Upper lobe of right lung (tissue), 1 donor: ENCODE data around the gene CH25H. TPM values are rescaled to one million over a fixed set of nuclear protein-coding genes. Genes with fewer than 3 reads are reported as not detected.

Experiments
- ATAC-seq: fragments of 200-7000 bp; cut with Tn5 transposase; one replicate; pipeline ENCODE4 v1.9.1; 2020; ENCODE audit warnings: mild to moderate bottlenecking, moderate library complexity
- DNase-seq: peaks from one replicate; pipeline ENCODE4 v3.0.0-alpha.2; 2020
- H3K27ac ChIP-seq: fragments of 200-600 bp; one replicate; pipeline ENCODE4 v1.8.0; 2022
- H3K27me3 ChIP-seq: fragments of 200-600 bp; one replicate; pipeline ENCODE4 v1.8.0; 2022; ENCODE audit warnings: mild to moderate bottlenecking
- H3K36me3 ChIP-seq: fragments of 200-600 bp; one replicate; pipeline ENCODE4 v1.8.0; 2022
- H3K4me1 ChIP-seq: fragments of 200-600 bp; one replicate; pipeline ENCODE4 v1.8.0; 2022
- H3K4me3 ChIP-seq: fragments of 200-600 bp; one replicate; pipeline ENCODE4 v1.8.0; 2022; ENCODE audit warnings: mild to moderate bottlenecking
- H3K9me3 ChIP-seq: fragments of 200-600 bp; one replicate; pipeline ENCODE4 v1.8.0; 2022
- CTCF ChIP-seq: fragments of 200-600 bp; IDR thresholded peaks from one replicate; pipeline ENCODE4 v1.8.0; 2022; ENCODE audit warnings: antibody characterized with exemption
- intact Hi-C: fragments of 100-400 bp; cut with DNase I; formaldehyde crosslinking; loops from one replicate; pipeline ENCODE4 v1.11.0; 2022
- total RNA-seq: library from RNA; stranded (reverse); fragmentation: NEBNext Ultra II Directional; extraction: Animal tissue kit (Norgen Biotek cat#: 25700); gene quantifications from one replicate; pipeline ENCODE4 v1.2.1, GENCODE V29; 2021
- donor health status: DM: no; HTN: yes; CAD: no; lungs with severe emphysema.

CH25H gene
- total RNA-seq, 1 donor from 2014 or later: 7.8 TPM

GRCh38 chr10:89164080-89164479 is 43.0 kb downstream of the CH25H start:
- Histone ChIP-seq H3K27me3 (no peaks in the 10 kb centered on the region), H3K4me1 (peaks cover 13% of the 10 kb centered on the region), H3K4me3 (peak overlapping the region; percentile 8), H3K27ac (no peak overlapping the region), H3K36me3 (no peaks in the 10 kb centered on the region), H3K9me3 (no peaks in the 10 kb centered on the region)
- no peak for TF ChIP-seq CTCF
- no peak for DNase-seq
- intact Hi-C loops: no loop called here
- peak; percentile 53 for ATAC-seq

- no peak overlapping the region for H3K27ac ChIP-seq
- H3K27me3 ChIP-seq: no peaks in the 10 kb centered on the region
- intact Hi-C loops: no loop called here
- H3K36me3 ChIP-seq: no peaks in the 10 kb centered on the region
- no peaks in the 10 kb centered on the region for H3K9me3 ChIP-seq
- DNase-seq (no peak), ATAC-seq (peak; percentile 85)
- H3K4me3 ChIP-seq: peak overlapping the region; percentile 8
- peaks cover 13% of the 10 kb centered on the region for H3K4me1 ChIP-seq
- no peak for TF ChIP-seq CTCF
Measured at GRCh38 chr10:89163265-89163995, 43.7 kb downstream of the CH25H start.

GRCh38 chr10:89162596-89162995 is 44.5 kb downstream of the CH25H start:
- ATAC-seq: no peak
- Histone ChIP-seq H3K9me3 (no peaks in the 10 kb centered on the region), H3K4me3 (no peak overlapping the region), H3K36me3 (no peaks in the 10 kb centered on the region), H3K4me1 (peaks cover 13% of the 10 kb centered on the region), H3K27me3 (no peaks in the 10 kb centered on the region), H3K27ac (no peak overlapping the region)
- intact Hi-C loops: no loop called here
- TF ChIP-seq CTCF: no peak
- no peak for DNase-seq

GRCh38 chr10:89160339-89160738 is 46.8 kb downstream of the CH25H start:
- ATAC-seq (no peak), DNase-seq (no peak)
- intact Hi-C loops: no loop called here
- H3K4me1 ChIP-seq: peaks cover 13% of the 10 kb centered on the region
- no peaks in the 10 kb centered on the region for H3K9me3 ChIP-seq
- H3K27me3 ChIP-seq: no peaks in the 10 kb centered on the region
- H3K36me3 ChIP-seq: no peaks in the 10 kb centered on the region
- no peak for TF ChIP-seq CTCF
- H3K4me3 ChIP-seq: no peak overlapping the region
- no peak overlapping the region for H3K27ac ChIP-seq

- DNase-seq: no peak
- Histone ChIP-seq H3K4me3 (no peak overlapping the region), H3K4me1 (peaks cover 13% of the 10 kb centered on the region), H3K27me3 (no peaks in the 10 kb centered on the region), H3K9me3 (no peaks in the 10 kb centered on the region), H3K36me3 (no peaks in the 10 kb centered on the region), H3K27ac (no peak overlapping the region)
- TF ChIP-seq CTCF: no peak
- intact Hi-C loops: no loop called here
- no peak for ATAC-seq
Measured at GRCh38 chr10:89159761-89160160, 47.4 kb downstream of the CH25H start.

GRCh38 chr10:89159316-89159715 is 47.8 kb downstream of the CH25H start:
- H3K27me3 ChIP-seq: no peaks in the 10 kb centered on the region
- ATAC-seq (no peak), DNase-seq (no peak)
- no peaks in the 10 kb centered on the region for H3K36me3 ChIP-seq
- intact Hi-C loops: no loop called here
- H3K27ac ChIP-seq: no peak overlapping the region
- no peak for TF ChIP-seq CTCF
- H3K9me3 ChIP-seq: no peaks in the 10 kb centered on the region
- H3K4me1 ChIP-seq: peaks cover 11% of the 10 kb centered on the region
- no peak overlapping the region for H3K4me3 ChIP-seq
